HEK293T (cell line): ENCODE measurements around the gene CHTF18.

Experiments
- ARNT ChIP-seq: fragments of 450-650 bp; IDR thresholded peaks from 2 replicates; pipeline ENCODE4 v1.6.1; 2017; ENCODE audit warnings: mild to moderate bottlenecking
- BHLHE40 ChIP-seq: fragments of 450-650 bp; IDR thresholded peaks from 2 replicates; pipeline ENCODE4 v1.6.1; 2016; ENCODE audit warnings: mild to moderate bottlenecking, moderate library complexity, borderline replicate concordance
- ELF4 ChIP-seq: fragments of 450-650 bp; IDR thresholded peaks from 2 replicates; pipeline ENCODE4 v1.6.1; 2017; ENCODE audit warnings: antibody characterized with exemption
- FOXA1 ChIP-seq: fragments of 450-650 bp; IDR thresholded peaks from 2 replicates; pipeline ENCODE4 v1.6.1; 2016; ENCODE audit warnings: mild to moderate bottlenecking
- FOXK2 ChIP-seq: fragments of 450-650 bp; IDR thresholded peaks from 2 replicates; pipeline ENCODE4 v1.6.1; 2016; ENCODE audit warnings: mild to moderate bottlenecking
- FOXM1 ChIP-seq: fragments of 450-650 bp; IDR thresholded peaks from 2 replicates; pipeline ENCODE4 v1.6.1; 2017; ENCODE audit warnings: mild to moderate bottlenecking, borderline replicate concordance
- HDGF ChIP-seq: fragments of 450-650 bp; IDR thresholded peaks from 2 replicates; pipeline ENCODE4 v1.6.1; 2017; ENCODE audit warnings: antibody characterized with exemption, borderline replicate concordance
- L3MBTL2 ChIP-seq: fragments of 450-650 bp; conservative IDR thresholded peaks from 2 replicates; pipeline ENCODE4 v1.6.1; 2016; ENCODE audit warnings: mild to moderate bottlenecking
- NFRKB ChIP-seq: fragments of 450-650 bp; IDR thresholded peaks from 2 replicates; pipeline ENCODE4 v1.6.1; 2016; ENCODE audit warnings: mild to moderate bottlenecking, moderate library complexity
- SP1 ChIP-seq: fragments of 450-650 bp; IDR thresholded peaks from 2 replicates; pipeline ENCODE4 v1.6.1; 2017
- SUZ12 ChIP-seq: fragments of 450-650 bp; IDR thresholded peaks from 2 replicates; pipeline ENCODE4 v1.6.1; 2016; ENCODE audit warnings: mild to moderate bottlenecking
- TARDBP ChIP-seq: fragments of 450-650 bp; IDR thresholded peaks from 2 replicates; pipeline ENCODE4 v1.6.1; 2016
- ZNF384 ChIP-seq: fragments of 450-650 bp; IDR thresholded peaks from 2 replicates; pipeline ENCODE4 v1.6.1; 2016
- TF ChIP-seq, protein P1 (sequence below): fragments of 450-650 bp; IDR thresholded peaks from 2 replicates; pipeline ENCODE4 v1.6.1; 2016

DNA sequence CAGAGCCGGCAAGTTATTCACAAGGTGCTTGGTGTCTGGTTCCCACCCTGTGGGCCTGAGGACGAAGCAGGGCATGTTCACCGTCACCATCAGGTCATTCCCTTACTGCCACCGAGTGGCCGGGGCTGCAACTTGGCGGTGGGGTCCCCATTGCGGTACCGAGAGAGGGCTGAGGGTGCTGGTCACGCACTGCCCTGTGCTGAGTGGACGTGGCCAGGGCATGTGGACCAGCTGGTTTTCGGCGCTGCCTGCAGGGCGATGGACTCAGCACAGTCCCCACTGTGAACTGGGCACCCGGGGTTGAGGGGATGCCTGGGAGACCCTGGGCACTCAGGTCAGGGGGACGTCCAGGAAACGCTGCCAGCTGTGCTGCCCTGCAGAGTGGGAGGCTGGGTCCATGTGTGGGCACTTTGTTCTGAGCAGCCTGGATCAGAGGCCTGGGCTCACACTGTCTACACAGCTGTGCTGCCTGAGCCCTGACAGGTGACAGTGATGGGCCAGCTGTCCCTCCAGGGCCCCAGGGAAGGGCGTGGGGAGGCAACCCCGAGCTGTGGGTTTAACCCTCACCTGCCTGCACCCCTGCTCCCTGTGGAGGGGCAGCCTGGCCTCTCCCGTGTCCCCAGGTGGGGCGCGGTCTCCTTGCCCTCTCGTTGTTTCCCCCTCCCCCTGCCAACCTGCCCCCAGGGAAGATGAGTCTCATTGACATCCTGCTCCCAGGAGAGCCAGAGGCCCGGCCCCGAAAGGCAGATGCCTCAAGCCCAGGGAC is 51.4 kb downstream of the CHTF18 start:
- no peak for TF ChIP-seq SP1
- no peak for TF ChIP-seq FOXA1
- TF ChIP-seq ELF4 = no peak
- no peak for TF ChIP-seq TARDBP
- no peak for TF ChIP-seq HDGF
- no peak for TF ChIP-seq BHLHE40
- no peak for TF ChIP-seq FOXK2
- TF ChIP-seq, protein P1, sequence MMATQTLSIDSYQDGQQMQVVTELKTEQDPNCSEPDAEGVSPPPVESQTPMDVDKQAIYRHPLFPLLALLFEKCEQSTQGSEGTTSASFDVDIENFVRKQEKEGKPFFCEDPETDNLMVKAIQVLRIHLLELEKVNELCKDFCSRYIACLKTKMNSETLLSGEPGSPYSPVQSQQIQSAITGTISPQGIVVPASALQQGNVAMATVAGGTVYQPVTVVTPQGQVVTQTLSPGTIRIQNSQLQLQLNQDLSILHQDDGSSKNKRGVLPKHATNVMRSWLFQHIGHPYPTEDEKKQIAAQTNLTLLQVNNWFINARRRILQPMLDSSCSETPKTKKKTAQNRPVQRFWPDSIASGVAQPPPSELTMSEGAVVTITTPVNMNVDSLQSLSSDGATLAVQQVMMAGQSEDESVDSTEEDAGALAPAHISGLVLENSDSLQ = no peak
- TF ChIP-seq FOXM1 = no peak
- TF ChIP-seq NFRKB = no peak
- no peak for TF ChIP-seq SUZ12
- no peak for TF ChIP-seq ZNF384
- TF ChIP-seq ARNT = no peak
- no peak for TF ChIP-seq L3MBTL2
